PC-3 (cell line): ENCODE results near the gene ST3GAL2. TPM values are rescaled to one million over a fixed set of nuclear protein-coding genes. Genes with fewer than 3 reads are reported as not detected.

ENCODE experiments used
- ATAC-seq: fragments of 200-7000 bp; cut with Tn5 transposase; 2 replicates; pipeline ENCODE4 v1.9.1; 2020; ENCODE audit warnings: mild to moderate bottlenecking, moderate library complexity
- BruUV-seq: library from RNA; stranded (reverse); fragments of 400-500 nt; replicated peaks from 2 replicates; lab custom pipeline; 2021; lab: Mats Ljungman, UMichigan
- CTCF ChIA-PET: fragments of 300-600 bp; sonication (Branson Sonifier 250); formaldehyde crosslinking; loops from one replicate; lab custom pipeline; 2022; ENCODE audit warnings: antibody characterized with exemption; lab: Charles Lee
- POLR2A ChIA-PET: fragments of 300-600 bp; sonication (Branson Sonifier 250); formaldehyde crosslinking; loops from one replicate; lab custom pipeline; 2022; ENCODE audit warnings: antibody characterized with exemption; ENCODE audit not compliant: unreplicated experiment; lab: Charles Lee
- DNase-seq: peaks from one replicate; pipeline ENCODE4 v3.0.0-alpha.2; 2015
- H2AFZ ChIP-seq: fragments of 300-600 bp; sonication (generic); 2 replicates; pipeline ENCODE4 v1.6.0; 2016; ENCODE audit warnings: antibody characterized with exemption, low read length
- H3F3A ChIP-seq: fragments of 300-600 bp; sonication (generic); one replicate; pipeline ENCODE4 v1.6.0; 2017; ENCODE audit warnings: antibody characterized with exemption, low read length, control low read depth, mild to moderate bottlenecking; ENCODE audit not compliant: unreplicated experiment
- H3K27ac ChIP-seq: fragments of 300-600 bp; sonication (generic); 2 replicates; pipeline ENCODE4 v1.5.1; 2016; ENCODE audit warnings: mild to moderate bottlenecking, low read length
- H3K27me3 ChIP-seq: fragments of 300-600 bp; sonication (generic); 2 replicates; pipeline ENCODE4 v1.6.1; 2016; ENCODE audit warnings: low read length, mixed read lengths
- H3K36me3 ChIP-seq: fragments of 300-600 bp; sonication (generic); 2 replicates; pipeline ENCODE4 v1.6.1; 2016; ENCODE audit warnings: low read depth, mixed run types, low read length, mixed read lengths
- H3K4me1 ChIP-seq: fragments of 300-600 bp; sonication (generic); 2 replicates; pipeline ENCODE4 v1.5.1; 2016; ENCODE audit warnings: low read length; ENCODE audit not compliant: insufficient read depth
- H3K4me2 ChIP-seq: fragments of 300-600 bp; sonication (generic); 2 replicates; pipeline ENCODE4 v1.6.0; 2016; ENCODE audit warnings: low read length
- H3K4me3 ChIP-seq: fragments of 300-600 bp; sonication (generic); 2 replicates; pipeline ENCODE4 v1.5.1; 2016; ENCODE audit warnings: mild to moderate bottlenecking, low read length, mixed read lengths
- H3K79me2 ChIP-seq: fragments of 300-600 bp; sonication (generic); 2 replicates; pipeline ENCODE4 v1.6.1; 2017; ENCODE audit warnings: low read length, mixed read lengths
- H3K9ac ChIP-seq: fragments of 300-600 bp; sonication (generic); 2 replicates; pipeline ENCODE4 v1.6.0; 2016; ENCODE audit warnings: mild to moderate bottlenecking, low read length
- H3K9me2 ChIP-seq: fragments of 300-600 bp; sonication (generic); replicated peaks from 2 replicates; pipeline ENCODE4 v1.6.1; 2016; ENCODE audit warnings: mixed run types, low read length, mixed read lengths
- H3K9me3 ChIP-seq: fragments of 300-600 bp; sonication (generic); 2 replicates; pipeline ENCODE4 v1.6.1; 2016; ENCODE audit warnings: low read length, mixed read lengths
- H4K20me1 ChIP-seq: fragments of 300-600 bp; sonication (generic); 2 replicates; pipeline ENCODE4 v1.6.1; 2016; ENCODE audit warnings: low read length, mixed read lengths
- CTCF ChIP-seq: fragments of 300-600 bp; sonication (generic); conservative IDR thresholded peaks from 2 replicates; pipeline ENCODE4 v1.5.1; 2017; ENCODE audit warnings: antibody characterized with exemption, low read depth, mild to moderate bottlenecking, low read length
- EZH2 ChIP-seq: fragments of 300-600 bp; sonication (generic); IDR thresholded peaks from one replicate; pipeline ENCODE4 v1.6.1; 2017; ENCODE audit warnings: antibody characterized with exemption, mild to moderate bottlenecking, low read length; ENCODE audit not compliant: unreplicated experiment
- EZH2phosphoT487 ChIP-seq: fragments of 300-600 bp; sonication (generic); IDR thresholded peaks from 2 replicates; pipeline ENCODE4 v1.6.1; 2018; ENCODE audit warnings: mild to moderate bottlenecking, antibody characterized with exemption, low read length, borderline replicate concordance
- intact Hi-C: fragments of 100-400 bp; cut with micrococcal nuclease; formaldehyde crosslinking; loops from 2 replicates; pipeline ENCODE4 v1.9.0; 2023
- total RNA-seq: library from RNA; depleted of rRNA; stranded (reverse); fragments of >200 nt; gene quantifications from 2 replicates; pipeline ENCODE4 v1.2.3, GENCODE V29; 2014

Gene ST3GAL2
- total RNA-seq, 1 experiment from 2014 or later = 9.8 TPM

- POLR2A ChIA-PET = no interaction called here
- Histone ChIP-seq H4K20me1 (no peaks in the 10 kb centered on the region), H3K4me2 (no peak overlapping the region), H3K9me2 (no peaks in the 10 kb centered on the region), H3K9me3 (no peaks in the 10 kb centered on the region), H3K27ac (no peak overlapping the region), H3K36me3 (no peaks in the 10 kb centered on the region), H3F3A (no peaks in the 10 kb centered on the region), H3K27me3 (no peaks in the 10 kb centered on the region), H3K9ac (no peak overlapping the region), H2AFZ (no peak overlapping the region), H3K79me2 (no peaks in the 10 kb centered on the region), H3K4me3 (no peak overlapping the region), H3K4me1 (peaks cover 19% of the 10 kb centered on the region)
- no peak for ATAC-seq
- no TSS peak for BruUV-seq
- CTCF ChIA-PET = no interaction called here
- intact Hi-C loops = no loop called here
- TF ChIP-seq CTCF = no peak
- TF ChIP-seq EZH2phosphoT487 = no peak
- no peak for TF ChIP-seq EZH2
- DNase-seq = no peak
Measured at GRCh38 chr16:70474320-70475053, 35.6 kb upstream of the ST3GAL2 start.

DNA sequence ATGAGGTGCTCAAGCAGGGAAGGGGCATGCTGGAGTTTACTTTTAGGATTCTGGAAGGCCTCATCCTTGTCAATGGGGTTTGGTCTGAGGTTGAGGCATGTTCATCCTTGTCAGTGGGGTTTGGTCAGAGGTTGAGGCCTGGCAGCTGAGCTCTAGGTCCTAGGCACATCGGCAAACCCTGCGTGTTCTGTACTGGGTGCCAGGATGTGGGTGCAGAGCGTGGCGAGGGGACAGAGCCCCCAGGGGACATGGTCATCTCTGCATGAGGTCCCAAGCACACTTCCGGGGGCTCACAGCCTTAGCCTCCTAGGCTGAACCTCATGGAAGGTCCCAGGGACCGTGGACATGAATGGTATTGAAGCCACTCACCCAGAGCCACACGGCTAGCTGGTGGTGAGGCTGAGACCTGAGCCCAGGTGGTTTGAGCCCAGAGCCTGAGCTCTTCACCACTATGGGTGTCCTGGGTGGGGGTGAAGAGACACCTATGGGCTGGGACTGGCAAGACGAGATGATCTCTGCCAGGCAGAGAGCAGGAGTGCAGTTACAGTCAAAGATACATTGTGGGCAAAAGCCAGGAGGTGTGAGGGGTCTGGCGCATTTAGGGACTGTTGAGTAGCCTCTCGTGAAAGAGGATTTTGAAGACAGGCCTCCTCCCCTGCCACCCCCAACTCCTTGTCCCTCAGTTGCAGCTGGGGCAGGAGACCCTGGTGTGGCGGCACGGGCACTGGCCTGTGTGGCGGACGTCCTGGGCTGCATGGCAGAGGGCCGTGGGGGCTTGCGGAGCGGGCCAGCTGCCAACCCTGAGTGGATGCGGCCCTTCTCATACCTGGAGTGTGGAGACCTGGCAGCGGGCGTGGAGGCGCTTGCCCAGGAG is 34.8 kb upstream of the ST3GAL2 start:
- no peak for TF ChIP-seq EZH2
- no peak for TF ChIP-seq CTCF
- TF ChIP-seq EZH2phosphoT487 = no peak
- Histone ChIP-seq H3K27ac (no peak overlapping the region), H3K9me2 (no peaks in the 10 kb centered on the region), H3K4me1 (peaks cover 19% of the 10 kb centered on the region), H3K36me3 (no peaks in the 10 kb centered on the region), H3K9ac (no peak overlapping the region), H3K79me2 (no peaks in the 10 kb centered on the region), H3K4me2 (no peak overlapping the region), H2AFZ (no peak overlapping the region), H3K27me3 (no peaks in the 10 kb centered on the region), H3F3A (no peaks in the 10 kb centered on the region), H4K20me1 (no peaks in the 10 kb centered on the region), H3K9me3 (no peaks in the 10 kb centered on the region), H3K4me3 (no peak overlapping the region)
- no TSS peak for BruUV-seq
- DNase-seq (no peak), ATAC-seq (no peak)
- CTCF ChIA-PET = no interaction called here
- intact Hi-C loops = no loop called here
- POLR2A ChIA-PET = no interaction called here
